OCI-LY7 (cell line): ENCODE data around the gene MICALL2.

ENCODE experiments used
- CTCF ChIP-seq: fragments of 200-600 bp; sonication (generic); conservative IDR thresholded peaks from 2 replicates; pipeline ENCODE4 v1.5.1; 2014; ENCODE audit warnings: mild to moderate bottlenecking, antibody characterized with exemption, low read length, moderate library complexity, mixed read lengths
- EZH2phosphoT487 ChIP-seq: fragments of 200-600 bp; sonication (generic); IDR thresholded peaks from 2 replicates; pipeline ENCODE4 v1.6.1; 2018; ENCODE audit warnings: low read depth, borderline replicate concordance, mild to moderate bottlenecking, mixed run types, antibody characterized with exemption, low read length, moderate library complexity, mixed read lengths

GRCh38 chr7:1501487-1502270 lies 42.4 kb upstream of the MICALL2 start:
- TF ChIP-seq CTCF = no peak
- no peak for TF ChIP-seq EZH2phosphoT487
